ENCODE measurements around the gene ATP10A.

DNA sequence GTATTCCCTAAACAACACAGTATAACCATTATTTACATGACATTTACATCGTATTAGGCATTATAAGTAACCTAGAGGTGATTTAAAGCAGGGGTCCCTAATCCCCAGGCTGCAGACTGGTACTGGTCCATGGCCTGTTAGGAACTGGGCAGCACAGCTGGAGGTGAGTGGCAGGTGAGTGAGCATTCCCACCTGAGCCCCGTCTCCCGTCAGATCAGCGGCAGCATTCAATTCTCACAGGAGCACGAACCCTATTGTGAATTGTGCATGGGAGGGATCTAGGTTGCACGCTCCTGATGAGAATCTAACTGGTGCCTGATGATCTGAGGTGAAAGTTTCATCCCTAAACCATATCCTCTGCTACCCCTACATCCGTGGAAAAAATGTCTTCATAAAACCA lies 138.2 kb downstream of the ATP10A start:
- TF ChIP-seq CTCF (IDR thresholded peaks at IDR 0.05) (no peak), POLR2A (IDR thresholded peaks at IDR 0.05) (no peak)

Measured in heart left ventricle (tissue), 13 donors.